ENCODE measurements around the gene XPO4.

Gene XPO4

DNA sequence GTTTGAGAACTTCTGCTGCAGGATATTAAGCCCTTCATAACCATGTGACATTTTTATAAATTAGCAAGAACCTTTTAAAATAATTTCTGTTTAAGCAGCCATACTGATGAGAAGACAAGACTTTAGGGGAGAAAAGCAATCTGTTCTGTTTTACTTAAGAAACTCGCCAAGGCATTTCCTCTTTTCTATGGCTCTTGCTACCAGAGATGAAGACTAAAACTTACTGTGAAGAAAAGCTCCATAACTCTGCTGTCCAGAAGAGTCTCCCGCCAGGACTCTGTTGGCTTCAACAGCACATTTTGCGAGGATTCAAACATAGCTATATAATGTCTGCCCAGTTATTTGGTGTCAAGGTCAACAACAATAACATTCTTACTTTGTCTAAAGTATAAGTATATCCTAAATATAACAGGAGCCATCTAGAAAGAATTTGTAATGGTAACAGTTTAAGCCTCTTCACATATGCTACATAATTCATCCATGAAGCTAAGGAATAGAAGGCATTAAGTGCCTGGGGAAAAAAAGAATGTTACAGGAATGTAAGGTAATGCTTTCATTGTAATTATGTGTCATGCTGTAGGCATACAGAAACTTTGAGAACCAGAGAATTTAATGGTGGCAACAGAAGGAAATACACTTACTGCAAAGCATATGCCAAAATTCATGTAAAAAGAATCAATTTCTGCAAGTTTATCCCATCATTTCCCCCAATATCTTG is 75.5 kb downstream of the XPO4 start:
- no peak for DNase-seq

- DNase-seq, result no peak
Observed at GRCh38 chr13:20826301-20826700, 76.2 kb downstream of the XPO4 start.

DNA sequence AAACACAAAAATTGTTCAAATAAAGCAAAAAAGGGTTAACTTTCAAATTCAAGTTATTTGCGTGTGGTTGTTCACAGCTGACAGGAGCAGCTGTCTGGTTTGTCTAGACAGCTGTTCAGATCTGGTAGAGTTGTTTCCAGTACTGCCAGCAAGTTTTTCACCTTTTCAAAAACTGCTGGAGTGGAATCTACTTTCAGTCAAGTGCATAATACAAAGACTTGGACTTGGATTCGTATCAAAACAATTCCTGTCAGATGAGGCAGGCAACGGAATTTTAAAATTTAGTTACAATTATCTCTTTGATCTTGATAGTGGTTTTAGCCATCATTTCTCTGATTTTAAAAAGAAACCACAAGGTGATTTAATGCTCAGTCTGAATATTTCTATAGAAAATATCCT is 77.1 kb downstream of the XPO4 start:
- no peak for DNase-seq

GRCh38 chr13:20824762-20825476 is 77.6 kb downstream of the XPO4 start:
- DNase-seq, result no peak

DNA sequence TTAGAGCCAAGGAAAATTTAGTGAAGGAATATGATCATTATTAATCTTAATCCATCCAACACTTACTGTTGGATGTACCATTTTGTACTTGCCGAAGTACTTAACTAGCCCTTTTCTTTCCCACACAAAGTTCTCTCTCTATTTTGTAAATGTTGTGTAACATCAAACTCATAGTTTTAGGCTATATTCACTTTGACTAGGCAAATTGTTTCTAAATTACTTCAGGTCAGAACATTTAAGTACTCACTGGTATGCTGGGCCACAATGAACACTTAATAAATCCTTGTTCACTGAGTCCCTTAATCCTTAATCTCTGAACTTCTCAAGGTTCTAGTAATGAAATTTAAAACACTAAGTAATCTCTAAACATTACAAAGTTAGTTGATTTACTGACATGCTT is 79.5 kb downstream of the XPO4 start:
- no peak for DNase-seq

GRCh38 chr13:20822406-20822805 is 80.1 kb downstream of the XPO4 start:
- no peak for DNase-seq

DNA sequence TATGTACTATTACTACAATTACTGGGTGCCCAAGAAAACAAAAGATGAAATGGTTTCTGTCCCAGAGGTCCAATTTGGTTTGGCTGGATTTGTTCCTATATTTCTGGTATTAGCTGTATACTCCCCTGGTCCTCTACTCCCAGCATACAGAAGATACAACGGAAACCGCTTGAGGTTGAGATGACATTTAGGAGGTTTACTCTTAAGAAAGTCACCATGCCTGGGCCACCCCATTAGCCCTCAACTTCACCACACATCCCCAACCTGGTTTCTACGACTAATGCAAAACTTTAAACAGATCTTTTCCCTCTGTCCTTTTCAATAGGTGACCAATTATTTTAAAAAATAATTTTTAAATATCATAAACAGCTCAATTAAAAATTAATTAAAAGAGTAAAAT is 82.8 kb downstream of the XPO4 start:
- no peak for DNase-seq

GRCh38 chr13:20815464-20815863 is 87.1 kb downstream of the XPO4 start:
- DNase-seq, result no peak

DNA sequence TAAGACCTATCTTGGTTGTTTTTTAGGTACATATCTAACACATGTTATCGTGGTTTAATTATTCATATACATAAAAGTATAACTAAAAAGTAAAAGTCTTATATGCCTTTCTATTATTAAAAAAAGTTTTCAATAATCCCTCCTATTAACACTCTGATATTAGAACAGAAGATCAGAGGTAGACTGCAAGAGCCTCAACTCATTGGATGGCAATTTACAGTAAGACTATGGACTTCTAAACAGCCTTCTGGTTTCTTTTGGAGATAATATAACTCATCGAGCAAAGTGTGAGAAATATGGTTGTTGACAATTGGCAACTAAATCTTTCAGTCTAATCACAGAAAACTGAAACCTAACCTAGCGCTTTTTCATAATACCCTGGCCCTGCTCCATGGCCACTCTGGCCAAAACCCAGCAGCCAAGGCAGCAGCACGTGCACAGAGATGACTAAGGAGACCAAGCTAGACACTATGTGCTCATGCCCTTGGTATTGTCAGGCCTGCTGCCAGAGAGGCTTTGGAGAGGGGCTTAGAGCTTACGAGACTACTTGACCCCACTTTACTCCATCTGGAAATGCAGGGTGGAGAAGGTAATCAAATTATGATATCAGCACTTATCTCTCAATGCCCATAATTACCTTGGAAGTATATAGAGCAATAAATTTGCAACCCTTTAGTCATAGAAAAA is 88.2 kb downstream of the XPO4 start:
- no peak for DNase-seq

DNA sequence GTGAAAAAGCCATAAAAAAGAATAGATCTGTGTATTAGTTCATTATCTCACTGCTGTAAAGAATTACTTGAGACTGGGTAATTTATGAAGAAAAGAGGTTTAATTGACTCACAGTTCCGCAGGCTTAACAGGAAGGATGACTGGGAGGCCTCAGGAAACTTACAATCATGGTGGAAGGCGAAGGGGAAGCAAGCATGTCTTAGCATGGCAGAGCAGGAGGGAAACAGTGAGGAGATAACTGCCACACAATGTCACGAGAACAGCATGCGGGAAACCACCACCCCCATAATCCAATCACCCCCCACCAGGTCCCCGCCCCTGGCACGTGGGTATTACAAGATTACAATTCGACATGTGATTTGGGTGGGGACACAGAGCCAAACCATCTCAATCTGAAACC is 89.7 kb downstream of the XPO4 start:
- DNase-seq, result no peak

GRCh38 chr13:20810808-20811207 is 91.7 kb downstream of the XPO4 start:
- no peak for DNase-seq

- DNase-seq, result no peak
Observed at GRCh38 chr13:20808874-20809273, 93.7 kb downstream of the XPO4 start.

GRCh38 chr13:20803180-20803965 is 99.2 kb downstream of the XPO4 start:
- DNase-seq, result no peak

DNA sequence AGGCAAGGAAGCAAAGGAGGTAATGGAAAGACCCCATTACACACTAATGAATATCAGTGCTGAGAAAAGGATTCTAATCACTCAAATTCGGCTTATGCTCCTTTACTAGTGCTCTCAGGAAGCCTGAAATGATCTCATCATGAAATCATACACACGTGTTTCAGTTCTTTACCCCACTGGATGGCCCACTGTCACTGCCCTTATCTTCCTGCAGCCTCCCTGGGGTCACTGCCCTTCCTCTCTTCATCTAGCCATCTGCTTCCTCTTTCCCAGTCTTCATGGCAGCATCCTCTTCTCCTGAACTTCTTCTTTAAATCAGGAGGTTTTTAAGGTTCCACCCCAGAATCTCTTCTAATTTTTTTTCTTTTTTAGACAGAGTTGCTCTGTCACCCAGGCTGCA is 100.8 kb downstream of the XPO4 start:
- DNase-seq, result no peak

DNA sequence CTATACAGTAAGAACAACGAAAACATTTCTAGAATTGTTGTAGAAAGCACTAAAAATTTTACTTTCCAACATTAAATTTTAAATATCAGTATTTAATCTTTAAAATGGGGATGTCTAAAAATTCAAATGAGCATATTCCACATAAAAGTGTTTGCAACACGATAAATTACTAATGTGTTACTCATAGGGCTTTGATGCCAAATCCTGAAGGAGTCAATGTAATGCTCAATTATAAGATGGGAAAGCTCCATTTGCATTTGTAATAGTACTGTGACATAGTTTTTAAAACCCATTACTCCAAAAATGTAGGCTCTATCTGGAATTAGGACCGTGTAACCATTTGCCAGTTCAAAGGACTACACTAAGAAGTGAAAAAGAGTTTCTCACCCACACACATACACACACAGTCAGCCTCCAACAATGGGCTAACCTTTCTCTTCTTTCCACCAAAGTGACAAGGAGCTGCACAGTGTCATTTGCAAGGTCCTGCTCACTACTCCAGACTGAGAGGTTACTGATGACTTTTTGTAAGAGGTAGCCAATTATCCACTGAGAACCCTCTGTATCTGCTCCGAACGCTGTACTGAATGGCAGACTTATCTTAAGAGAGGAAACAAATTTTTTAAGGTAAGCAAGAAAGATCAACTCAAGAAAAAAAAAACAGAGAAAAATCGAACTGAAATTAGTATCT is 102.7 kb downstream of the XPO4 start:
- no peak for DNase-seq

DNA sequence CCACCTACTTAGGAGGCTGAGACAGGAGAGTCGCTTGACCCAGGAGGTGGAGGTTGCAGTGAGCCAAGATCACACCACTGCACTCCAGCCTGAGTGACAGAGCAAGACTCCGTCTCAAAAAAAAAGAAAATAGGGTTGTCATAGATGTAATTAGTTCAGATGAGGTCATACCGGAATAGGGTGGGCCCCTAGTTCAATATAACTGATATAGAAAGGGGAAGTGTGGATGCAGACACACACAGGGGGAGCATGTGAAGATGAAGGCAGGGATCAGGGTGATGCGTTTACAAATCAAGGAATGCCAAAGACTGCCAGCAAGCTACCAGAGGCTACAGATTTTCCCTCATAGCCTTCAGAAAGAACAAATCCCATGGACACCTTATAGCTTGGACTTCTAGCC is 104.5 kb downstream of the XPO4 start:
- DNase-seq, result no peak

- peak; percentile 11 for DNase-seq
Observed at GRCh38 chr13:20796791-20797508, 105.6 kb downstream of the XPO4 start.

GRCh38 chr13:20789665-20790064 is 112.9 kb downstream of the XPO4 start:
- no peak for DNase-seq

GRCh38 chr13:20788312-20788711 is 114.2 kb downstream of the XPO4 start:
- no peak for DNase-seq

DNA sequence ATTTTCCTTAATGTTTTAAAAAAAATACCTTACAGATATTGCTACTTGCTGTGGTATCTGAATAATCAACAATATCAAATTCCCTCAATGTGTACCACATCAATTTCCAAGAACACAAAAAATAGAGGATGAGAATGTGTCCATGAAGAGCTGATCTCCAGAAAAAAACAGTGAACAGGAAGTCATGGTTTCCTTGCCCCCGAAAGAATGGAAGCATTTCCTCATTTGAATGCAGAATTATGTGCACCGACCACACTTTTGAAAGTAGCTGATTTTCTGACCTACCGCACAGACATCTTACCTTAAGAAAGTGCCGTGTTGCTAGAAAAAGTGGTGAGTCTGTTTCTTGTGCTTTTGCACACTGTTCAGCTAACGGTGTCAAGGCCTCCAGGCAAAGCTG is 115.4 kb downstream of the XPO4 start:
- DNase-seq, result no peak

- no peak for DNase-seq
Observed at GRCh38 chr13:20782116-20782708, 120.3 kb downstream of the XPO4 start.

DNA sequence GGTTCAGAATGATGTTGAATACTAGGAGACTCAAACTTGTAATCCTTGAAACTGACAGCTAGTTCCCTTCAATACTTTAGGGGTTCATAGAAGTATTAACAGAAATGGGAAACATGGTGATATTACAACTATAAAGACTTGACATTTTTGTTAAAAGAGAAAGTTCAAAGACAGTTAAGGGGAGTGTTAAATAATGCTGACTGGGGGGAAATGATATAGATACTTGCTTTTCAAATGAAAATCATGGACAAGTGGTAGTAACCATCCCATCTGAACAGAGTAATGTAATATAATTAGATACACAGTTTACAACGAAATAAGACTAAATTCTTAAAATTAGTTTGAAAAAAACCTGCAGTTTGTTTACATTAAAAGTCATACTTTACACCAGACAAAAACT is 122.2 kb downstream of the XPO4 start:
- DNase-seq, result no peak

Measured in CD4-positive, alpha-beta T cell treated with Interleukin-4 for 4 hours (primary cell).